ENCODE results near the gene SHOC2.

SHOC2 gene

GRCh38 chr10:110979611-110980010, 60.2 kb downstream of the SHOC2 start:
- no peak for DNase-seq (ENCODE audit: low read depth in 2 of 3, low spot score in 2 of 3)

- DNase-seq (ENCODE audit: low read depth in 2 of 3, low spot score in 2 of 3): no peak
Measured at GRCh38 chr10:110980807-110981206, 61.4 kb downstream of the SHOC2 start.

GRCh38 chr10:110983466-110983865, 64.1 kb downstream of the SHOC2 start:
- no peak for DNase-seq (ENCODE audit: low read depth in 2 of 3, low spot score in 2 of 3)

GRCh38 chr10:110985497-110986275, 66.3 kb downstream of the SHOC2 start:
- no peak for DNase-seq (ENCODE audit: low read depth in 2 of 3, low spot score in 2 of 3)

GRCh38 chr10:110989016-110989415, 69.6 kb downstream of the SHOC2 start:
- DNase-seq (ENCODE audit: low read depth in 2 of 3, low spot score in 2 of 3): no peak

GRCh38 chr10:110992006-110992800, 72.8 kb downstream of the SHOC2 start:
- DNase-seq (ENCODE audit: low read depth in 2 of 3, low spot score in 2 of 3): no peak

GRCh38 chr10:110993024-110993693, 73.8 kb downstream of the SHOC2 start:
- no peak for DNase-seq (ENCODE audit: low read depth in 2 of 3, low spot score in 2 of 3)

- no peak for DNase-seq (ENCODE audit: low read depth in 2 of 3, low spot score in 2 of 3)
Measured at GRCh38 chr10:110994406-110995086, 75.1 kb downstream of the SHOC2 start.

- DNase-seq (ENCODE audit: low read depth in 2 of 3, low spot score in 2 of 3): no peak
Measured at GRCh38 chr10:110995301-110995700, 75.9 kb downstream of the SHOC2 start.

- DNase-seq (ENCODE audit: low read depth in 2 of 3, low spot score in 2 of 3): no peak
Measured at GRCh38 chr10:110996256-110996655, 76.9 kb downstream of the SHOC2 start.

GRCh38 chr10:111004016-111004415, 84.6 kb downstream of the SHOC2 start:
- no peak for DNase-seq (ENCODE audit: low read depth in 2 of 3, low spot score in 2 of 3)

- DNase-seq (ENCODE audit: low read depth in 2 of 3, low spot score in 2 of 3): no peak
Measured at GRCh38 chr10:111007486-111007885, 88.1 kb downstream of the SHOC2 start.

- DNase-seq (ENCODE audit: low read depth in 2 of 3, low spot score in 2 of 3): no peak
Measured at GRCh38 chr10:111015181-111015580, 95.8 kb downstream of the SHOC2 start.

- DNase-seq (ENCODE audit: low read depth in 2 of 3, low spot score in 2 of 3): no peak
Measured at GRCh38 chr10:111017098-111017497, 97.7 kb downstream of the SHOC2 start.

GRCh38 chr10:111018021-111018420, 98.6 kb downstream of the SHOC2 start:
- DNase-seq (ENCODE audit: low read depth in 2 of 3, low spot score in 2 of 3): no peak

- DNase-seq (ENCODE audit: low read depth in 2 of 3, low spot score in 2 of 3): no peak
Measured at GRCh38 chr10:111023060-111023459, 103.7 kb downstream of the SHOC2 start.

- DNase-seq (ENCODE audit: low read depth in 2 of 3, low spot score in 2 of 3): no peak
Measured at GRCh38 chr10:111030042-111030750, 110.8 kb downstream of the SHOC2 start.

- DNase-seq (ENCODE audit: low read depth in 2 of 3, low spot score in 2 of 3): no peak
Measured at GRCh38 chr10:111034598-111035310, 115.3 kb downstream of the SHOC2 start.

GRCh38 chr10:111035542-111035941, 116.1 kb downstream of the SHOC2 start:
- DNase-seq (ENCODE audit: low read depth in 2 of 3, low spot score in 2 of 3): no peak

GRCh38 chr10:111037858-111038257, 118.5 kb downstream of the SHOC2 start:
- no peak for DNase-seq (ENCODE audit: low read depth in 2 of 3, low spot score in 2 of 3)
